Measurements from ENCODE around the gene NDUFB5. TPM values are rescaled to one million over a fixed set of nuclear protein-coding genes. Genes with fewer than 3 reads are reported as not detected.

Gene NDUFB5
- 110 and 119 TPM in 2 replicates for total RNA-seq

DNA sequence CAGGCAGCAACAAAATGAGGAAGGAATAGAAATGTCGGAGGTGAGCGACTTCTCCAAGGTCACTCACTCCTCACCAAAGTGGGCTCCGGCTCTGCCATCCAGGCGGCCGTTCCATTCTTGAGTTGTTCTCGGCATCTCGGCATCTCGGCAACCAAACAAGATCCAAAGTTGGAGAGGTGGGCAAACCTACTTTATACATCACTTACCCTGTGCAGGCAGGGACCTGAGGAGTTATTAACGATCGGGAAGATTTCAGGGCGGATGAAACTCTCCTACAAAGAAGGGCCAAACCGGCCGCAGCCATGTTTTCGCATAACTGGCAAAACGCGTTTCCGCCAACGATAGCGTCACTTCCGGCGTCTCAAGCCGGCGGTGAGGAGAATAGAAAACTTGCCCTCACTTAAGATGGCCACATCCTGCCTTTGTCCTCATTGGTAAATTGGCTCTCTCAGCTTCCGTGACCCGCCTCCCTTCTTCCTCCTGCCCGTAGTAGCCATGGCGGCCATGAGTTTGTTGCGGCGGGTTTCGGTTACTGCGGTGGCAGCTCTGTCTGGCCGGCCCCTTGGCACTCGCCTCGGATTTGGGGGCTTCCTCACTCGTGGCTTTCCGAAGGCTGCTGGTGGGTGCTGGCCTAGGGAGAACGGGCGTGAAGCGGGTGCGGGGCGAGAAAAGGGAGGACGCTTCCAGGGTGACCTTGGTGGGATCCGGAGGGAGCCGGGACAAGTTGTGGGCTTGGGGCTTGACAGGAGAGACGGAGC lies at the start of gene NDUFB5, which contains the start of gene MRPL47:
Gene NDUFB5, plus strand, starts transcription at position 474 of the 758 bp plus-strand sequence. Its CDS starts 22 bp downstream, at position 496.
Gene MRPL47, minus strand, starts transcription at position 318 of the 758 bp plus-strand sequence. Its CDS starts 14 bp downstream, at position 304.

DNA sequence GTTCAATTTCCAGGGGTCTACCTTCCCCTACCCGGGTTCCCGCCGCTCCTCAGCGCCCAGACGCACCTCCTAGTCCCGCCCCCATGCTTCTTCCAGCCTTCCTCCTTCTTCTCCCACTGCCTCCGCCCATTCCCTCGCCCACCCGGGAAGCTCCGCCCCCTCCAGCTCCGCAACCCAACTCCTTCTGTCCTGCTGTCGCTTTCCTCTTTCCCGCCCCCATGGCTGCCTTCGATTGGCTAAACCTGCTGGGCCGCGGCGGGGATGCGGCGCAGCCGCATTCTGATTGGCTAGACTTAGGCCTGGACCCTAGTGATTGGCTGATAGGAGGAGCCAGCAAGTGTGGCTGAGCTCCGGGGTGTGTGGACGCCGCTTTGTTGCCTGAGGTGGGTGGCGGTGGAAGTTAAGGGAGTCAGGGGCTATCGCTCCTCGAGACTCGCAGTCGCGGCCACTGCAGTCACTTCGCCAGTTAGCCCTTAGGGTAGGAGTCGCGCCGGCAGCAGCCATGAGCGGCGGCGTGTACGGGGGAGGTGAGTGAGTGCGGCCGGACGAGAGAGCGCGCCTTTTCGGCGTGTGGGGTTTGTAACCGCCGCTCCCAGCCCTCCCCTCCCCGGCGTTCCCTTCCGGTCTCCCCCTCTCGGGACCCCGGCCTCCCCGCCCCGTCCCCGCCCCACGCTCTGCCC lies 41.9 kb upstream of the NDUFB5 start, which contains the start of gene ACTL6A:
Gene ACTL6A, plus strand, starts transcription at position 336 of the 680 bp plus-strand sequence. Its CDS starts 167 bp downstream, at position 503.

DNA sequence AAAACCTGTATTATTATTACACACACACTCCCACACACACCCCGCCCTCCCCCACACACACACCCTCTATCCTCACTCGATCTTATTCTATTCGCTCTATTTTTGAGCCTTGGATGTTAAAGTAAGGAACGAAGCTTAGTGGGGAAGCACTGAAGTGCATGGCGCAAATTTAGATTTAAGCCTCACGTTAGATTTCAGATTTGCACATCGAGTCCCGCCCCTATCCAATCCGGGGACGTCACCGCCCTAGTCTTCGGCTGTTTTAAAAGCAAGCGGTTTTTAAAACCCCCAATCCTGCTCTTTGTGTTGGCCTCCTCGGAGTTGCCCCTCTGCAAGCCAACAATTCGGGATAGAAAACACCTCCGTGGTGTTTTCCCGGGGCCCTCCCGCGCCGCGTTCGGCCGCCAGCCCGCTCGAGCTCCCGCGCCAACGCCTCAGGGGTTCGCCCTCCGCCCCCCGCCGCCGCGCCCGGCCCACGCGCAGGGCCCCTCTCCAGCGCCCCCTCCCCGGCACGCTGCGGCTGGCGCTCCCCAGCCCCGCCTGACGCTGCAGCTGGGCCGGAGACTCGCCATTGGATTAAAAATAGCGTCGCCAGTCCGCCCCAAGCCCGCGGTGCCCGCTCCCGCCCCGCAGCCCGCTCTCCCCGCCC lies 48.0 kb downstream of the NDUFB5 start, which contains the start of gene USP13:
Gene USP13, plus strand, starts transcription at position 594 of the 649 bp plus-strand sequence. CDS start 186 bp downstream, outside the sequence.

Other genes with a start within 250 kb of the NDUFB5 start
- gene GNB4, start 153.3 kb upstream of the NDUFB5 start, total RNA-seq = 37.1 and 43.5 TPM in 2 replicates
- gene ACTL6A, start 41.9 kb upstream of the NDUFB5 start, total RNA-seq = 34.8 and 36.9 TPM in 2 replicates
- gene MRPL47, start 156 bp upstream of the NDUFB5 start, total RNA-seq = 19.6 and 21.1 TPM in 2 replicates
- 2.3 and 5.3 TPM in 2 replicates for gene USP13, start 48.2 kb downstream of the NDUFB5 start, total RNA-seq

Measured in cardiac atrium fibroblast (primary cell).